Kidney tubule cell (primary cell): ENCODE data around the gene SRPK1.
A peak's percentile ranks its signal among the peaks of the same experiment; 100 is the strongest.
"Not testable (repeated sequence)": the region's sequence is repeated elsewhere in the genome, so short reads cannot be mapped to it uniquely, and the experiment has no call there.

Source experiments
- DNase-seq: peaks from one replicate; pipeline ENCODE4 v3.0.0-alpha.2; 2018; ENCODE audit warnings: low spot score

Gene SRPK1

GRCh38 chr6:35931120-35931561 lies 10.2 kb upstream of the SRPK1 start:
- DNase-seq = no peak

GRCh38 chr6:35929601-35930000 lies 8.7 kb upstream of the SRPK1 start:
- DNase-seq = no peak

- DNase-seq = no peak
These were observed 5.8 kb upstream of the SRPK1 start for GRCh38 chr6:35926509-35927215.

- DNase-seq = no peak
These were observed 5.1 kb upstream of the SRPK1 start for GRCh38 chr6:35925961-35926360.

- DNase-seq = no peak
These were observed 3.2 kb upstream of the SRPK1 start for GRCh38 chr6:35924146-35924545.

- peak; percentile 13 for DNase-seq
These were observed 1.2 kb upstream of the SRPK1 start for GRCh38 chr6:35922139-35922554.

- peak; percentile 87 for DNase-seq
These were observed 809 bp downstream of the SRPK1 start for GRCh38 chr6:35919827-35920751.

GRCh38 chr6:35919085-35919826 lies 1.6 kb downstream of the SRPK1 start:
- DNase-seq = peak; percentile 25

- not testable (repeated sequence) for DNase-seq
These were observed 4.0 kb downstream of the SRPK1 start for GRCh38 chr6:35916893-35917292.

GRCh38 chr6:35916056-35916455 lies 4.8 kb downstream of the SRPK1 start:
- DNase-seq = no peak

GRCh38 chr6:35914536-35914935 lies 6.4 kb downstream of the SRPK1 start:
- DNase-seq = no peak

- no peak for DNase-seq
These were observed 8.8 kb downstream of the SRPK1 start for GRCh38 chr6:35911871-35912653.

GRCh38 chr6:35909571-35909970 lies 11.3 kb downstream of the SRPK1 start:
- DNase-seq = not testable (repeated sequence)

GRCh38 chr6:35908753-35909401 lies 12.0 kb downstream of the SRPK1 start:
- DNase-seq = not testable (repeated sequence)

- no peak for DNase-seq
These were observed 13.1 kb downstream of the SRPK1 start for GRCh38 chr6:35907750-35908149.

GRCh38 chr6:35906499-35906846 lies 14.4 kb downstream of the SRPK1 start:
- no peak for DNase-seq

- DNase-seq = no peak
These were observed 14.9 kb downstream of the SRPK1 start for GRCh38 chr6:35905841-35906498.

- no peak for DNase-seq
These were observed 15.6 kb downstream of the SRPK1 start for GRCh38 chr6:35905141-35905785.

GRCh38 chr6:35903679-35904078 lies 17.2 kb downstream of the SRPK1 start:
- no peak for DNase-seq

GRCh38 chr6:35900448-35900847 lies 20.4 kb downstream of the SRPK1 start:
- no peak for DNase-seq
